GM12892 (cell line): ENCODE results near the gene ARHGEF19.

Experiments used
- POLR2A ChIP-seq: IDR thresholded peaks from 2 replicates; pipeline ENCODE4 v1.6.1; 2011; ENCODE audit warnings: low read depth, low read length, control low read depth
- TAF1 ChIP-seq: IDR thresholded peaks from 2 replicates; pipeline ENCODE4 v1.6.1; 2011; ENCODE audit warnings: low read depth, mild to moderate bottlenecking, control low read depth, low read length, borderline replicate concordance

- TF ChIP-seq POLR2A (no peak), TAF1 (no peak)
Measured at GRCh38 chr1:16221499-16221898, 9.0 kb upstream of the ARHGEF19 start.
